SJSA1 (cell line): Measurements from ENCODE around the gene GUCY2D. TPM values are rescaled to one million over a fixed set of nuclear protein-coding genes. Genes with fewer than 3 reads are reported as not detected.
A peak's percentile ranks its signal among the peaks of the same experiment; 100 is the strongest.
"Not testable (repeated sequence)": the region's sequence is repeated elsewhere in the genome, so short reads cannot be mapped to it uniquely, and the experiment has no call there.

Experiments used
- DNase-seq, 2 experiments: peaks; one replicate each; pipeline ENCODE4 v3.0.0-alpha.2; 2015 to 2020; ENCODE audit warnings: low spot score in 2 of 2, low read depth in 1 of 2
- H3K27ac ChIP-seq: fragments of 250-450 bp; sonication (Bioruptor Pico); 2 replicates; pipeline ENCODE4 v1.5.1; 2020; ENCODE audit warnings: mild to moderate bottlenecking, moderate library complexity
- H3K27me3 ChIP-seq: fragments of 250-450 bp; sonication (Bioruptor Pico); replicated peaks from 2 replicates; pipeline ENCODE4 v1.5.1; 2020; ENCODE audit warnings: mild to moderate bottlenecking, moderate library complexity
- H3K36me3 ChIP-seq: fragments of 250-450 bp; sonication (Bioruptor Pico); 2 replicates; pipeline ENCODE4 v1.5.1; 2020; ENCODE audit warnings: mild to moderate bottlenecking
- H3K4me1 ChIP-seq: fragments of 250-450 bp; sonication (Bioruptor Pico); replicated peaks from 2 replicates; pipeline ENCODE4 v1.6.1; 2021; ENCODE audit warnings: mild to moderate bottlenecking
- H3K4me3 ChIP-seq: fragments of 250-450 bp; sonication (Bioruptor Pico); 2 replicates; pipeline ENCODE4 v1.5.1; 2020; ENCODE audit warnings: mild to moderate bottlenecking
- H3K9me3 ChIP-seq: fragments of 250-450 bp; sonication (Bioruptor Pico); replicated peaks from 2 replicates; pipeline ENCODE4 v1.5.1; 2020; ENCODE audit warnings: mild to moderate bottlenecking
- total RNA-seq: library from RNA; depleted of rRNA; stranded (reverse); fragments of >200 nt; shearing (Covaris generic); gene quantifications from 2 replicates; pipeline ENCODE4 v1.2.3, GENCODE V29; 2014; rRNA removed

GUCY2D gene
- total RNA-seq: not detected in 2 replicates

DNA sequence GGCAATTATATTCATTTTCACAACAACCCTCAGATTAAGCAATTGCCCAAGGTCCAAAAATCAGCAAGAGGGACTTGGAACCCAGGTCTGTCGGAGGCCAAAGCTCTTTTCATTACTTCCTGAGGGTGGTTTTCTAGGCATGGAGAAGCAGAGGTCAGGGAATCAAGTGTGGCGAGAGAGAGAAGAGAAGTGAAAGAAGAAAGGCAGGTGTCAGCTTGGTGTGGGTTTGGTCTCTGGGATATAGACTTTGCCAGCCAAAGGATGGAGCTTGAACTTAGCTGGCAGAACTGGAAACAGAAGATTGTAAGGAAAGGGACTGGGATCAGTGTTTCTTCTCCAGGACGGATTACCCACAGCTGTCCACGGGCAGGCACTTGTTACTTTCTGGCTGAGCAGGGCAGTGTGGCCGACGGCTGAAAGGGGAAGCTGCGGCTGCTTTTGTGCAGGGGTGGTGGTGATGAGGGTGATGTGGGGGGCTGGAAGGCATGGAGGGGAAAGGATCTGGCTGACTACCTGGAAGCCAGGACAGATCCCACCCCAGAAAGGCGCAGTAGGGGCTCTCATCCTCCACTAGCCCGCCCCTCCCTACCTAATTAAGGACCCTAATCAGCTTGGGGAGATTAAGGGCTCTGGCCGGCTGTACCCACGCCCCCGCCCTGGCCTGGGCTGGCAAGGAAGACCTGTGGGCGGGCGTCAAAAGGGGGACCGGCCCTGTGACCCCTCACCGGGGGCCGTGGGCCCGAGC, at the start of gene GUCY2D:
GUCY2D (plus strand) TSS at position 640 of the 745 bp plus-strand sequence. CDS start 433 bp downstream, outside the sequence.
- H3K27me3 ChIP-seq: peaks cover 62% of the 10 kb centered on the region
- DNase-seq: peak in 1 of 2 experiments; percentile 36
- no peaks in the 10 kb centered on the region for H3K36me3 ChIP-seq
- no peaks in the 10 kb centered on the region for H3K4me1 ChIP-seq
- H3K4me3 ChIP-seq: no peak within 1 kb of the TSS
- H3K9me3 ChIP-seq: no peaks in the 10 kb centered on the region
- H3K27ac ChIP-seq: no peak within 1 kb of the TSS

GRCh38 chr17:7953266-7953665, 49.1 kb upstream of the GUCY2D start:
- not testable (repeated sequence) for H3K4me3 ChIP-seq, H3K27ac ChIP-seq, H3K27me3 ChIP-seq, DNase-seq, H3K9me3 ChIP-seq, H3K4me1 ChIP-seq
- H3K36me3 ChIP-seq: peaks cover 23% of the 10 kb centered on the region

DNA sequence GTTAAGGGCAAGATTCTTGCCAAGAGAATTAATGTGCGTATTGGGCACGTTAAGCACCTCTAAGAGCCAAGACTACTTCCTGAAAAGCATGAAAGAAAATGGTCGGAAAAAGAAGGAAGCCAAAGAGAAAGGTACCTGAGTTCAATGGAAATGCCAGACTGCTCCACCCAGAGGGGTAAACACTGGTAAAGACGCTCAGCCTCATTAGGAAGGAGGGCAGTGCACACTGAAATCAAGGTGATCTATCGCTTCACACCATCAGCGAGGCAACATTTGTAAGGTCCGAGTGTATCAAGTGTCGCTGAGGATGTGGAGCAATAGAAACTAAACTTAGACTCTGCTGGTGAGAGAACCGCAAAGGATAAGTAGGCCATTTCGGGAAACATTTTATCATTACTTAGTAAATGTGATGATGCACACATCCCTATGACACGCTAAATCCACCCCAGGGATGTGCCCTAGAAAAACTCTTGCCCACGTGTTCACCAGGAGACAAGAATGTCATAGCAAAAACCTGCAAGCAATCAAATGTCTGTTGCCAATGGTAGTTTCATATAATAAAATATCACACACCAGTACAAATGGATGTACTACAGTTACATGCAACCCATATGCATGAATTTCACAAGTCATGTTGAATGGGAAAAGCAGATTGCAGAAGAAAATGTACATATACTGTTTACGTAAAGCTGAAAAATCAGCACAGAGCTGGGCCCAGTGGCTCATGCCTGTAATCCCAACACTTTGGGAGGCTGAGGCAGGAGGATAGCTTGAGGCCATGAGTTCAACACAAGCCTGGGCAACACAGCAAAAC, 46.8 kb upstream of the GUCY2D start:
- DNase-seq: no peak
- H3K27ac ChIP-seq: no peak overlapping the region
- H3K4me3 ChIP-seq: no peak overlapping the region
- H3K36me3 ChIP-seq: no peaks in the 10 kb centered on the region
- no peaks in the 10 kb centered on the region for H3K9me3 ChIP-seq
- peaks cover 4% of the 10 kb centered on the region; the same call in 1 of the 2 replicates for H3K27me3 ChIP-seq
- no peaks in the 10 kb centered on the region for H3K4me1 ChIP-seq

DNA sequence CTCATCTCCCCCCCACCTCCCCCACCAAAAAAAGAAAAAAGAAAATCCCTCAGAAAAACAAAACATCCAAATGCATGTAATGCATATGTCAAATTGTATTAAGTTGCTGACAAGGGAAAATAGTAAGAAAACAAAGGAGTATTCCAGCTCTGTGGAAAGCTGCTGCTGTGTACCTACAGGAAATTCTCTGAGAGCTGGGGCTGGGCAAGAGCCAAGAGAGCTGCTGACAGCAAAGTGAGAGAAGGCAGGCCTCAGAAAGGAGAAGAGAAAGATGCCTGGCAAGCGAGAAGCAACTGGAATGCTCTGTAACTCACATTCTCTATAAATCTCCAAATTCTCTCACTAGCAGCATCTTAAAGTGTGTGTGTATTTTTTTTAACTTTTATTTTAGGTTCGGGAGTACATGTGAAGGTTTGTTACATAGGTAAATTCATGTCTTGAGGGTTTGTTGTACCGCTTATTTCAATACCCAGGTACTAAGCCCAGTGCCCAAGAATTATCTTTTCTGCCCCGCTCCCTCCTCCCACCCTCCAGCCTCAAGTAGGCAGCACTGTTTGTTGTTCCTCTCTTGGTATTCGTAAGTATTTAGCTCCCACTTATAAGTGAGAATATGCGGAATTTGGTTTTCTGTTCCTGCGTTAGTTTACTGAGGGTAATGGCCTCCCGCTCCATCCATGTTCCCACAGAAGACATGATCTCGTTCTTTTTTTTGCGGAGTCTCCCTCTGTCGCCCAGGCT, 46.0 kb upstream of the GUCY2D start:
- Histone ChIP-seq H3K36me3 (no peaks in the 10 kb centered on the region), H3K27ac (no peak overlapping the region), H3K4me1 (no peaks in the 10 kb centered on the region), H3K4me3 (no peak overlapping the region), H3K27me3 (peaks cover 5% of the 10 kb centered on the region), H3K9me3 (no peaks in the 10 kb centered on the region)
- DNase-seq: no peak

GRCh38 chr17:7959503-7960253, 42.7 kb upstream of the GUCY2D start:
- no peak for DNase-seq
- Histone ChIP-seq H3K27me3 (peaks cover 12% of the 10 kb centered on the region), H3K27ac (no peak overlapping the region), H3K4me1 (no peaks in the 10 kb centered on the region), H3K36me3 (no peaks in the 10 kb centered on the region), H3K9me3 (no peaks in the 10 kb centered on the region), H3K4me3 (no peak overlapping the region)

GRCh38 chr17:7961421-7961820, 41.0 kb upstream of the GUCY2D start:
- no peaks in the 10 kb centered on the region for H3K36me3 ChIP-seq
- peaks cover 25% of the 10 kb centered on the region for H3K27me3 ChIP-seq
- H3K9me3 ChIP-seq: no peaks in the 10 kb centered on the region
- H3K4me3 ChIP-seq: no peak overlapping the region
- DNase-seq: no peak
- no peak overlapping the region for H3K27ac ChIP-seq
- H3K4me1 ChIP-seq: no peaks in the 10 kb centered on the region

DNA sequence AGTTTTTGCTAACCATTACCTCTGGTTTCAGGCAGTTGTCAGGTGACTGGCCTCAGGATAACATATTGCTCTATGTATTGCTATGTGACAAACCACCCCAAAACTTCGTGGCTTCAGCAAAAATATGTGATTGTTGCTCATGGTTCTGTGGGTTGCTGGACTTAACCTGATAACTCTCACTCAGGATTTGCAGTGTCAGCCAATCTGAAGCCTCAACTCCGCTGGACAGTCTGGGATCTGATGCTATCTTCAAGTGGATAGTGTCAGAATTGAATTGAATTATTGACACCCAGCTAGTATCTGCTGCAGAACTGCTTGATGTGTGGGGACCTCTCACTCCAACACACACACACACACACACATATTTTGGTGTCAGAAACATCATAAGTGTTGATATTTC, 34.7 kb upstream of the GUCY2D start:
- H3K27me3 ChIP-seq: peaks cover 24% of the 10 kb centered on the region

DNA sequence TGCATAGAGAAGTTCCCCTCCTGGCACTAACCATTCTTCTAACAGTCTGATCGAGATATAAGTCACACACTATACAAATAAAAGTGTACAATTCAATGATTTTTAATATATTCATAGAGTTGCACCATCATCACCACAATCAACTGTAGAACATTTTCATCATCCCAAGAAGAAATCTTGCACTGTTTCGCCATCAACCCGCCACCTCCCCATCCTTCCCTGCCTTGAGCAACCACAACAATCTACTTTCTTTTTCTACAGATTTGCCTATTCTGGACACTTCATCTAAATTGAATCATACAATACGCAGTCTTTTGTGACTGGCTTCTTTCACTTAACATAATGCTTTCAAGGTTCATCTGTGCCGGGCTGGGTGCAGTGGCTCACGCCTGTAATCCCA, 33.0 kb upstream of the GUCY2D start:
- no peaks in the 10 kb centered on the region for H3K4me1 ChIP-seq
- no peak for DNase-seq
- peaks cover 24% of the 10 kb centered on the region for H3K27me3 ChIP-seq
- H3K27ac ChIP-seq: no peak overlapping the region
- peaks cover 2% of the 10 kb centered on the region; the same call in 1 of the 2 replicates for H3K9me3 ChIP-seq
- no peak overlapping the region for H3K4me3 ChIP-seq
- no peaks in the 10 kb centered on the region for H3K36me3 ChIP-seq

More for the DNA sequence above, 34.7 kb upstream of the GUCY2D start:
- H3K4me3 ChIP-seq: no peak overlapping the region
- H3K27ac ChIP-seq: no peak overlapping the region
- no peaks in the 10 kb centered on the region for H3K4me1 ChIP-seq
- no peaks in the 10 kb centered on the region for H3K36me3 ChIP-seq
- no peak for DNase-seq
- no peaks in the 10 kb centered on the region for H3K9me3 ChIP-seq

- H3K9me3 ChIP-seq: peaks cover 11% of the 10 kb centered on the region
- H3K27me3 ChIP-seq: peaks cover 11% of the 10 kb centered on the region
- no peak overlapping the region for H3K27ac ChIP-seq
- no peaks in the 10 kb centered on the region for H3K36me3 ChIP-seq
- no peak overlapping the region for H3K4me3 ChIP-seq
- DNase-seq: no peak
- H3K4me1 ChIP-seq: no peaks in the 10 kb centered on the region
Measured at GRCh38 chr17:7971651-7972050, 30.8 kb upstream of the GUCY2D start.

DNA sequence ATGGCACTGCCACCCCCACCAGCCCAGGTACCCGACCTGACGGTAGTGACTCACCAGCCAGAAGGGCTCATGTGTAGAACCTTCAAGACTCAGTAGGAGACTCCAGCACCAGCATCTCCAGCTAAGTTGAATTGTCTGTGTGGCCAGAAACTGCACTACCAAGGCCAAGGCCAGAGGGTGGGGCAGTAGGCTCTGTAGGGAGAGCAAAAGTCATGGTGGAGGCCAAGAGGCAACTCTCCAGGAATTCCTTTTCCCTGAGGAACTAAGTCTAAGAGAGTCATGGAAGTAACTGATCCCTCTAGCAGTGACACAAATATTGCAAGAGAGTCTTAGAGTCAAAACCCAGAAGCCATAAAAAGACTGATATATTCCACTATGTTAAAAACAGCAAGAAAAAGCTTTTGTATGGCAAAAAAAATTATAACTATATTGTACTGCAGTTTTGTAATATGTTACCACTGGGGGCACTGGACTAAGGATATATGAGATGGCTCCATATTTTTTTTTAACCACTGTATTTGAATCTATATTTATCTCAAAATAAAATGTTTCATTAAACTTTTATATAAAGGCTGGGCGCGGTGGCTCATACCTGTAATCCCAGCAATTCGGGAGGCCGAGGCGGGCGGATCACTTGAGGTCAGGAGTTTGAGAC, 30.2 kb upstream of the GUCY2D start:
- no peak overlapping the region for H3K4me3 ChIP-seq
- H3K27me3 ChIP-seq: peaks cover 11% of the 10 kb centered on the region
- no peaks in the 10 kb centered on the region for H3K36me3 ChIP-seq
- H3K27ac ChIP-seq: no peak overlapping the region
- no peak for DNase-seq
- no peaks in the 10 kb centered on the region for H3K4me1 ChIP-seq
- peaks cover 11% of the 10 kb centered on the region for H3K9me3 ChIP-seq

GRCh38 chr17:7974638-7975131, 27.7 kb upstream of the GUCY2D start:
- no peak for DNase-seq

GRCh38 chr17:7977039-7977438, 25.4 kb upstream of the GUCY2D start:
- Histone ChIP-seq H3K27me3 (peaks cover 7% of the 10 kb centered on the region; the same call in 1 of the 2 replicates), H3K4me1 (peaks cover 4% of the 10 kb centered on the region; the same call in 1 of the 2 replicates), H3K9me3 (peaks cover 11% of the 10 kb centered on the region), H3K27ac (no peak overlapping the region), H3K4me3 (no peak overlapping the region), H3K36me3 (no peaks in the 10 kb centered on the region)
- DNase-seq: peak in 1 of 2 experiments; percentile 3

More at GRCh38 chr17:7974638-7975131, 27.7 kb upstream of the GUCY2D start:
- no peaks in the 10 kb centered on the region for H3K4me1 ChIP-seq
- H3K9me3 ChIP-seq: peaks cover 11% of the 10 kb centered on the region
- H3K36me3 ChIP-seq: no peaks in the 10 kb centered on the region
- no peak overlapping the region for H3K4me3 ChIP-seq
- no peak overlapping the region for H3K27ac ChIP-seq
- peaks cover 16% of the 10 kb centered on the region for H3K27me3 ChIP-seq
